ENCODE results near the gene PAAF1.
A peak's percentile ranks its signal among the peaks of the same experiment; 100 is the strongest.

PAAF1 gene

GRCh38 chr11:73914284-73914683 lies 37.5 kb downstream of the PAAF1 start:
- TF ChIP-seq RAD21 (IDR thresholded peaks at IDR 0.05; ENCODE audit: low read depth) (no peak), TCF12 (IDR thresholded peaks at IDR 0.05; ENCODE audit: low read depth) (no peak), USF1 (IDR thresholded peaks at IDR 0.05) (no peak), ZBTB7A (IDR thresholded peaks at IDR 0.05; ENCODE audit: low read depth) (no peak), TEAD4 (IDR thresholded peaks at IDR 0.05) (no peak), FOXM1 (IDR thresholded peaks at IDR 0.05; ENCODE audit: borderline replicate concordance, low read depth) (no peak), TAF1 (IDR thresholded peaks at IDR 0.05; ENCODE audit: low read depth) (no peak), EGR1 (IDR thresholded peaks at IDR 0.05) (no peak), EP300 (IDR thresholded peaks at IDR 0.05; ENCODE audit: borderline replicate concordance) (no peak), CEBPB (IDR thresholded peaks at IDR 0.05) (no peak), CREB1 (IDR thresholded peaks at IDR 0.05; ENCODE audit: low read depth) (no peak), NFIC (IDR thresholded peaks at IDR 0.05) (no peak), YY1 (IDR thresholded peaks at IDR 0.05; ENCODE audit: low read depth) (no peak)
- TF ChIP-seq, protein P1, sequence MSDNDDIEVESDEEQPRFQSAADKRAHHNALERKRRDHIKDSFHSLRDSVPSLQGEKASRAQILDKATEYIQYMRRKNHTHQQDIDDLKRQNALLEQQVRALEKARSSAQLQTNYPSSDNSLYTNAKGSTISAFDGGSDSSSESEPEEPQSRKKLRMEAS (IDR thresholded peaks at IDR 0.05): no peak
- TF ChIP-seq, protein P2, sequence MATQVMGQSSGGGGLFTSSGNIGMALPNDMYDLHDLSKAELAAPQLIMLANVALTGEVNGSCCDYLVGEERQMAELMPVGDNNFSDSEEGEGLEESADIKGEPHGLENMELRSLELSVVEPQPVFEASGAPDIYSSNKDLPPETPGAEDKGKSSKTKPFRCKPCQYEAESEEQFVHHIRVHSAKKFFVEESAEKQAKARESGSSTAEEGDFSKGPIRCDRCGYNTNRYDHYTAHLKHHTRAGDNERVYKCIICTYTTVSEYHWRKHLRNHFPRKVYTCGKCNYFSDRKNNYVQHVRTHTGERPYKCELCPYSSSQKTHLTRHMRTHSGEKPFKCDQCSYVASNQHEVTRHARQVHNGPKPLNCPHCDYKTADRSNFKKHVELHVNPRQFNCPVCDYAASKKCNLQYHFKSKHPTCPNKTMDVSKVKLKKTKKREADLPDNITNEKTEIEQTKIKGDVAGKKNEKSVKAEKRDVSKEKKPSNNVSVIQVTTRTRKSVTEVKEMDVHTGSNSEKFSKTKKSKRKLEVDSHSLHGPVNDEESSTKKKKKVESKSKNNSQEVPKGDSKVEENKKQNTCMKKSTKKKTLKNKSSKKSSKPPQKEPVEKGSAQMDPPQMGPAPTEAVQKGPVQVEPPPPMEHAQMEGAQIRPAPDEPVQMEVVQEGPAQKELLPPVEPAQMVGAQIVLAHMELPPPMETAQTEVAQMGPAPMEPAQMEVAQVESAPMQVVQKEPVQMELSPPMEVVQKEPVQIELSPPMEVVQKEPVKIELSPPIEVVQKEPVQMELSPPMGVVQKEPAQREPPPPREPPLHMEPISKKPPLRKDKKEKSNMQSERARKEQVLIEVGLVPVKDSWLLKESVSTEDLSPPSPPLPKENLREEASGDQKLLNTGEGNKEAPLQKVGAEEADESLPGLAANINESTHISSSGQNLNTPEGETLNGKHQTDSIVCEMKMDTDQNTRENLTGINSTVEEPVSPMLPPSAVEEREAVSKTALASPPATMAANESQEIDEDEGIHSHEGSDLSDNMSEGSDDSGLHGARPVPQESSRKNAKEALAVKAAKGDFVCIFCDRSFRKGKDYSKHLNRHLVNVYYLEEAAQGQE (IDR thresholded peaks at IDR 0.05; ENCODE audit: low read depth): no peak

DNA sequence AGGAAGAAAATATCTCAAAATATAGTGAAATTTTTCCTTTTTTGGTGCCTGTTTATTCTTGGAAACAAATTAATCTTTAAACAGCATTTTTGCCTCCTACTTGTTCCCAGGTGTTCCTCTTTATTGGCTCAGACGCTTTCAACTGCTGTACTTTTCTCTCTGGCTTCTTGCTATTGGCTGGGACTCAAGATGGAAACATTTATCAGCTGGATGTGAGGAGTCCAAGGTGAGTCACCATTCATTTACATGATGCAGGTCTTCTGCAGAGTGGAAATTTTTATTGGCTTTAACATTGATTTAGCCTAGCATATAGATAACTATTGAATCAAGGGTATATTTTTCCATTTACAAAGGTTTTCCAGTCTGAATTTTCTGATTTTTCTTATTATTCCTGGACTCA lies 39.6 kb downstream of the PAAF1 start:
- TF ChIP-seq CEBPB (IDR thresholded peaks at IDR 0.05): no peak
- TF ChIP-seq EGR1 (IDR thresholded peaks at IDR 0.05): no peak
- TF ChIP-seq, protein P2 (IDR thresholded peaks at IDR 0.05; ENCODE audit: low read depth): no peak
- no peak for TF ChIP-seq EP300 (IDR thresholded peaks at IDR 0.05; ENCODE audit: borderline replicate concordance)
- TF ChIP-seq RAD21 (IDR thresholded peaks at IDR 0.05; ENCODE audit: low read depth): no peak

- TF ChIP-seq CEBPB (IDR thresholded peaks at IDR 0.05): no peak
- no peak for TF ChIP-seq USF1 (IDR thresholded peaks at IDR 0.05)
- TF ChIP-seq TEAD4 (IDR thresholded peaks at IDR 0.05): no peak
- TF ChIP-seq FOXM1 (IDR thresholded peaks at IDR 0.05; ENCODE audit: borderline replicate concordance, low read depth): no peak
- no peak for TF ChIP-seq ZBTB7A (IDR thresholded peaks at IDR 0.05; ENCODE audit: low read depth)
- no peak for TF ChIP-seq TCF12 (IDR thresholded peaks at IDR 0.05; ENCODE audit: low read depth)
- no peak for TF ChIP-seq NFIC (IDR thresholded peaks at IDR 0.05)
- TF ChIP-seq, protein P2 (IDR thresholded peaks at IDR 0.05; ENCODE audit: low read depth): no peak
- TF ChIP-seq RAD21 (IDR thresholded peaks at IDR 0.05; ENCODE audit: low read depth): no peak
- no peak for TF ChIP-seq TAF1 (IDR thresholded peaks at IDR 0.05; ENCODE audit: low read depth)
- TF ChIP-seq, protein P1 (IDR thresholded peaks at IDR 0.05): no peak
- no peak for TF ChIP-seq CREB1 (IDR thresholded peaks at IDR 0.05; ENCODE audit: low read depth)
- TF ChIP-seq EP300 (IDR thresholded peaks at IDR 0.05; ENCODE audit: borderline replicate concordance): no peak
These were observed 44.4 kb downstream of the PAAF1 start for GRCh38 chr11:73921180-73921579.

DNA sequence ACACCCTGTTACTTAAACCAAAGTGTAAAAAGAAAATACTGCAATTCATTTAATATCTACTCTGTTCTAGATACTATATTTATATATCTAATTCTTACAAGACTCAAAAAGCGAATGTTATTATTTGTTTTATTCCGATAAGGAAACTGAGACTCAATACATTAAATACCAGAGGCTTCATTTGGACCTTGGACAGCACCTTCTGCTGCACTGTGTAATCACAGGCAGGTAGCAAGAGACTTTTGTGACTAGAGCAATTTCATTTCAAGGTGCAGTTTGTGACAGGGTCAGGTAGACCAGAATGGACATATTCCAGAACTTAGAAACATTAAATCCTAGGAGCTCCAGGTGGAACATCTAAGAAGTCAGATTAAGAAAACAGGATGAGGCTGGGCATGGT lies 52.6 kb downstream of the PAAF1 start:
- TF ChIP-seq ZBTB7A (IDR thresholded peaks at IDR 0.05; ENCODE audit: low read depth) (no peak), TAF1 (IDR thresholded peaks at IDR 0.05; ENCODE audit: low read depth) (no peak), FOXM1 (IDR thresholded peaks at IDR 0.05; ENCODE audit: borderline replicate concordance, low read depth) (no peak), EP300 (IDR thresholded peaks at IDR 0.05; ENCODE audit: borderline replicate concordance) (no peak), EGR1 (IDR thresholded peaks at IDR 0.05) (no peak)
- TF ChIP-seq, protein P1 (IDR thresholded peaks at IDR 0.05): no peak
- TF ChIP-seq, protein P2 (IDR thresholded peaks at IDR 0.05; ENCODE audit: low read depth): peak; percentile 65
